ENCODE data around the gene SMYD3.

Gene SMYD3

DNA sequence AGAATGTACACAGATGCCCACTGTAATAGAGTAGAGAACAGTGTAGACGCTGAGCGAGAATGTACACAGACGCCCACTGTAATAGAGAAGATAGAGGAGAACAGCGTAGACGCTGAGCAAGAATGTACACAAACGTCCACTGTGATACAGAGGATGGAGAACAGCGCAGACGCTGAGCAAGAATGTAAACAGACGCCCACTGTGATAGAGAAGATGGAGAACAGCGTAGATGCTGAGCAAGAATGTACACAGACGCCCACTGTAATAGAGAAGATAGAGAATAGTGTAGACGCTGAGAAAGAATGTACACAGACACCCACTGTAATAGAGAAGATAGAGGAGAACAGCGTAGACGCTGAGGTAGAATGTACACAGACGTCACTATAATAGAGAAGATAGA is 306.9 kb downstream of the SMYD3 start:
- TF ChIP-seq, protein P1, sequence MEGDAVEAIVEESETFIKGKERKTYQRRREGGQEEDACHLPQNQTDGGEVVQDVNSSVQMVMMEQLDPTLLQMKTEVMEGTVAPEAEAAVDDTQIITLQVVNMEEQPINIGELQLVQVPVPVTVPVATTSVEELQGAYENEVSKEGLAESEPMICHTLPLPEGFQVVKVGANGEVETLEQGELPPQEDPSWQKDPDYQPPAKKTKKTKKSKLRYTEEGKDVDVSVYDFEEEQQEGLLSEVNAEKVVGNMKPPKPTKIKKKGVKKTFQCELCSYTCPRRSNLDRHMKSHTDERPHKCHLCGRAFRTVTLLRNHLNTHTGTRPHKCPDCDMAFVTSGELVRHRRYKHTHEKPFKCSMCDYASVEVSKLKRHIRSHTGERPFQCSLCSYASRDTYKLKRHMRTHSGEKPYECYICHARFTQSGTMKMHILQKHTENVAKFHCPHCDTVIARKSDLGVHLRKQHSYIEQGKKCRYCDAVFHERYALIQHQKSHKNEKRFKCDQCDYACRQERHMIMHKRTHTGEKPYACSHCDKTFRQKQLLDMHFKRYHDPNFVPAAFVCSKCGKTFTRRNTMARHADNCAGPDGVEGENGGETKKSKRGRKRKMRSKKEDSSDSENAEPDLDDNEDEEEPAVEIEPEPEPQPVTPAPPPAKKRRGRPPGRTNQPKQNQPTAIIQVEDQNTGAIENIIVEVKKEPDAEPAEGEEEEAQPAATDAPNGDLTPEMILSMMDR (IDR thresholded peaks at IDR 0.05; ENCODE audit: insufficient read depth, low read length, poor library complexity, severe bottlenecking), result no peak

DNA sequence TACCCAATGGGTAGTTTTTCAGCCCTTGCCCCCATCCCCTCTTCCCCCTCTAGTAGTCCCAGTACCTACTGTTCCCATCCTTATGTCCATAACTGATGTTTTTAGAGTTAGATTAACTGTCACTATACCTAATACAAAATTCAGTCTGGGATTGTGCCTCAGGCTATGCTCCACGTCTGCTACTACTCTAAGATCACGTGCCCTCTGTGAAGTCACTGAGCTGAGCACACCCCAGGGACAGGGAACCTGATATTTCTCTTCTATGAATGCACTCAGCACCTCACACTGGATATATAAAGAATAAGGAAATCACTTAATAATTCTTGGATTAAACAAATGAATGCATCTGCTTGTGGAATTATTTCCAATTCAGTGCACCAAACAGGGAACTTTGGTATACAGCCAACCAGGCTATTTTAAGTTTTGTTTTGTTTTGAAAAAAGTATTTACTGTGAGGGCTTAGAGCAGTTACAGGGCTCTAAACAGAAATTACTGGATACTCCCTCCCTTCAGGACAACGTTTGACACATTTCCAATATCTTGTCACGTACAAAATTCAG is 307.9 kb downstream of the SMYD3 start:
- H3K27me3 ChIP-seq (replicated peaks; ENCODE audit: control insufficient read depth, insufficient read depth, low read length), result no peaks in the 10 kb centered on the region
- no peak overlapping the region for H3K4me3 ChIP-seq (replicated peaks; ENCODE audit: low read depth, low read length)
- DNase-seq (ENCODE audit: extremely low read depth, insufficient read length), result no peak
- H3K36me3 ChIP-seq (ENCODE audit: control insufficient read depth, insufficient read depth, low read length), result no peaks in the 10 kb centered on the region
- TF ChIP-seq, protein P1 (IDR thresholded peaks at IDR 0.05; ENCODE audit: insufficient read depth, low read length, poor library complexity, severe bottlenecking), result no peak

More for the DNA sequence above, 306.9 kb downstream of the SMYD3 start:
- DNase-seq (ENCODE audit: extremely low read depth, insufficient read length), result no peak
- Histone ChIP-seq H3K4me3 (replicated peaks; ENCODE audit: low read depth, low read length) (no peak overlapping the region), H3K27me3 (replicated peaks; ENCODE audit: control insufficient read depth, insufficient read depth, low read length) (no peaks in the 10 kb centered on the region), H3K36me3 (ENCODE audit: control insufficient read depth, insufficient read depth, low read length) (no peaks in the 10 kb centered on the region)

DNA sequence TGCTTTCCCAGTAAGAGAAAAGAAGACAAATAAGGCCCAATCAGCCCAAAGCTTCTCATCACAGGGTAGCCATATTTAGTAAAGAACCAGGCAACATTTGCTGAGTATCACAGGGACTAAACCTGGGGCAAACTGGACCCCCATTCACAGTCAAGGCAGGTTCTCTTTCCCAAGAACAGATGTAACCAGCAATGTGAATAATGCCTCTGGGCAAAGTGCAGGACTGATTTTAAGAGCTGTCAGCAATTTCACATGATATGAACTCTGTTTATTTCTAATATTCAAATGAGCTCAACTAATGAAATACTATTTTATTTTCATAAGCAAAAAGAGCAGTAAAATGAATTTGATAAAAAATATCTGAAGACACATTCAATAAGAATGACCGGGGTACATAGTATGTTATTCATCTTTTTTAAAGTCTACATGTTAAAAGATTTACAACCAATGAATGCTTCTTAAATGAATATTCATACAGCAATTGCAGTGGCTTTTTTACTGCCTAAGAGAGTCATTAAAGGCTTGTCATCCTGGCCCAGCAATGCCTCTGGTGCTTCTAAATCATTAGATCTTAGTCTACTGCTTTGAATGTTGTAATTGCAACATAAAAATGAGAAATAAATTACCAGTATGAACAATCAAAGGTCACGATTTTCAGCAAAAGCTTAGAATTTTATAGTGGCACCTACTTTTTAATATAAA is 308.8 kb downstream of the SMYD3 start:
- Histone ChIP-seq H3K27me3 (replicated peaks; ENCODE audit: control insufficient read depth, insufficient read depth, low read length) (no peaks in the 10 kb centered on the region), H3K4me3 (replicated peaks; ENCODE audit: low read depth, low read length) (no peak overlapping the region), H3K36me3 (ENCODE audit: control insufficient read depth, insufficient read depth, low read length) (no peaks in the 10 kb centered on the region)
- TF ChIP-seq, protein P1 (IDR thresholded peaks at IDR 0.05; ENCODE audit: insufficient read depth, low read length, poor library complexity, severe bottlenecking), result no peak
- no peak for DNase-seq (ENCODE audit: extremely low read depth, insufficient read length)

DNA sequence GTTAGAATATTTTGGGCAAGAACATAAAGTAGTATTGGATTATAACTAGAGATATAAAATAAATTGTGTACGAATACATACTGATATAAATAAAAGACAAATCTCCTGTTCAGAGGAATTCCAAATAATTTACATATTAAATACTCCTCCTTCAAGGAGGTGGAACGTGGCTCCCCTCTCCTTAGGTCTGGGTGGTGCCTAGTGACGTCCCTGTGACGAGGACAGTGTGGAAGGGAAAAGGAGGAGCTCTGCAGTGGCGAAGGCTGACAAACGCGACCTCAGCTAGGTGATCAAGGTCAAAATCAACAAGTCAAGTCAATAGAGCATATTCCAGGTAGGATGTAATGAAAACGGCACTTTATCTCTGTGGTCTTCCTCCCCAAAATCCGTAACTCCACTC is 310.0 kb downstream of the SMYD3 start:
- no peaks in the 10 kb centered on the region for H3K27me3 ChIP-seq (replicated peaks; ENCODE audit: control insufficient read depth, insufficient read depth, low read length)
- no peak overlapping the region for H3K4me3 ChIP-seq (replicated peaks; ENCODE audit: low read depth, low read length)
- TF ChIP-seq, protein P1 (IDR thresholded peaks at IDR 0.05; ENCODE audit: insufficient read depth, low read length, poor library complexity, severe bottlenecking), result no peak
- DNase-seq (ENCODE audit: extremely low read depth, insufficient read length), result no peak
- H3K36me3 ChIP-seq (ENCODE audit: control insufficient read depth, insufficient read depth, low read length), result no peaks in the 10 kb centered on the region

DNA sequence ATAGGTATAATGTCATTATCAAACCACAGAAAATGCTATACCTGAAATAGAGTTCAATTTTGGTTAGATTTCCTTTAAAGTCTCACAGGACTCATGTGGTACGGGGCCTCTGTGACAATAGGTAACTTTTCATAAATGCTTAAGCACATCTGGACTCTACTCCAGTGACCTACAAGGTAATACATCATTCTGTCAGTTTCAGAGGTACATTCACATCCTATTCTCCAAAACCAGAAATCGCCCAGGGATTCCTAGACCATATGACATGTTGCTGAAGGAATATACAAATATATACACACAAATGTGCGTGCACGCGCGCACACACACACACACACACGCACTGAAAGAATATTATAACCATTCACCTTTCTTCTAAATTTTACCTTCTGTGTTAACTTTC is 311.8 kb downstream of the SMYD3 start:
- TF ChIP-seq, protein P1 (IDR thresholded peaks at IDR 0.05; ENCODE audit: insufficient read depth, low read length, poor library complexity, severe bottlenecking), result no peak
- Histone ChIP-seq H3K36me3 (ENCODE audit: control insufficient read depth, insufficient read depth, low read length) (no peaks in the 10 kb centered on the region), H3K27me3 (replicated peaks; ENCODE audit: control insufficient read depth, insufficient read depth, low read length) (no peaks in the 10 kb centered on the region), H3K4me3 (replicated peaks; ENCODE audit: low read depth, low read length) (no peak overlapping the region)
- no peak for DNase-seq (ENCODE audit: extremely low read depth, insufficient read length)

Measured in GM06990 (cell line).